Iris pigment epithelial cell (primary cell): Measurements from ENCODE around the gene S100A3.
"Not testable (repeated sequence)": the region's sequence is repeated elsewhere in the genome, so short reads cannot be mapped to it uniquely, and the experiment has no call there.

ENCODE experiments used
- DNase-seq: peaks from one replicate; pipeline ENCODE4 v3.0.0-alpha.2; 2011; ENCODE audit warnings: low read depth

Gene S100A3

GRCh38 chr1:153534925-153535241 lies 14.2 kb downstream of the S100A3 start:
- no peak for DNase-seq

GRCh38 chr1:153534226-153534924 lies 14.7 kb downstream of the S100A3 start:
- DNase-seq = peak; percentile 43

- DNase-seq = peak; percentile 92
These were observed 15.3 kb downstream of the S100A3 start for GRCh38 chr1:153533689-153534201.

- peak; percentile 85 for DNase-seq
These were observed 16.1 kb downstream of the S100A3 start for GRCh38 chr1:153532769-153533599.

- DNase-seq = no peak
These were observed 16.9 kb downstream of the S100A3 start for GRCh38 chr1:153532181-153532580.

- no peak for DNase-seq
These were observed 17.4 kb downstream of the S100A3 start for GRCh38 chr1:153531638-153532037.

- DNase-seq = no peak
These were observed 21.4 kb downstream of the S100A3 start for GRCh38 chr1:153527683-153528040.

GRCh38 chr1:153527023-153527682 lies 21.9 kb downstream of the S100A3 start:
- DNase-seq = no peak

- DNase-seq = no peak
These were observed 22.9 kb downstream of the S100A3 start for GRCh38 chr1:153526132-153526543.

GRCh38 chr1:153525088-153525728 lies 23.9 kb downstream of the S100A3 start:
- no peak for DNase-seq

- DNase-seq = not testable (repeated sequence)
These were observed 26.6 kb downstream of the S100A3 start for GRCh38 chr1:153522353-153523048.

- DNase-seq = not testable (repeated sequence)
These were observed 27.2 kb downstream of the S100A3 start for GRCh38 chr1:153521808-153522207.

- no peak for DNase-seq
These were observed 28.1 kb downstream of the S100A3 start for GRCh38 chr1:153520818-153521476.

GRCh38 chr1:153520137-153520691 lies 28.8 kb downstream of the S100A3 start:
- DNase-seq = not testable (repeated sequence)

GRCh38 chr1:153519242-153519641 lies 29.8 kb downstream of the S100A3 start:
- DNase-seq = no peak

- no peak for DNase-seq
These were observed 33.3 kb downstream of the S100A3 start for GRCh38 chr1:153515504-153516394.

- no peak for DNase-seq
These were observed 35.4 kb downstream of the S100A3 start for GRCh38 chr1:153513666-153514065.

- DNase-seq = no peak
These were observed 36.0 kb downstream of the S100A3 start for GRCh38 chr1:153513023-153513422.

- peak; percentile 70 for DNase-seq
These were observed 38.1 kb downstream of the S100A3 start for GRCh38 chr1:153510984-153511410.
